Measurements from ENCODE around the gene B4GALT1. TPM values are rescaled to one million over a fixed set of nuclear protein-coding genes. Genes with fewer than 3 reads are reported as not detected.
A peak's percentile ranks its signal among the peaks of the same experiment; 100 is the strongest.
"Not testable (repeated sequence)": the region's sequence is repeated elsewhere in the genome, so short reads cannot be mapped to it uniquely, and the experiment has no call there.

The B4GALT1 gene
- total RNA-seq, 2 donors from 2014 or later = 31.3 to 42.3 TPM

DNA sequence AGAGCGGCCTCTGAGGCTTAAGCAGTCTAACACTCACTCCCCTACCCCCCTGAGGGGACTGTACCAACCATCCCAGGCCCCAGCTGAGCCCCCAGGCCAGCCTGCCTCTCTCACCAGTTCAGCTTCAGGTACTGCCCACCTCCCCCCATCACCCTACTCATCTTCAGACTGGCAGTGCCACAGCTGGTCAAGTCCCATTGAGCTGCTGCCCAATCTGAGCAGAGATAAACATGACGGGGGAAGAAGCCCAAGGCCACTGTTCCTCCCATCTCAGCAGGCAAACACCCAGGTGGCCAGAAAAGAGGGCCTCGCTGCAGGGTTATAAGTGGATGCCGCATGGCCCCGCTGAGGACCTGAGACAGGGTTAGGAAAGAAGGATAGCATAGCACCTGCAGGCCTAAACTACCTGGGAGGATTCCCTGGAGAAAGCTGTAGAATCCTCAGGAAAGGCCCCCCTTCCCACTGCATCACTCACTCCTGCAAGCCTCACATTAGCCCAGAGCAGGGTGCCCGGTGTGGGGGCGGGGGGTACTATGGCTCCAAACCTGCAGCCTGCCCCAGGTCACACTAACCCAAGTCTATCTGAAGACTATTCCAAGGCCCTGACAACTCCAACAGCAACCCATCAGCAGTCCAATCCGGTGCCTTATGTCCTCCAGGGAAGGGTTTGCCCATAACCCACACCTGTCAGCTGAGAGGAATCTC is 3.6 kb downstream of the B4GALT1 start:
- no peak overlapping the region for H3K4me3 ChIP-seq
- no peaks in the 10 kb centered on the region for H3K9me3 ChIP-seq
- intact Hi-C loops (cut with DNase I) = no loop called here
- peaks cover 85% of the 10 kb centered on the region for H3K4me1 ChIP-seq
- TF ChIP-seq, protein P1, sequence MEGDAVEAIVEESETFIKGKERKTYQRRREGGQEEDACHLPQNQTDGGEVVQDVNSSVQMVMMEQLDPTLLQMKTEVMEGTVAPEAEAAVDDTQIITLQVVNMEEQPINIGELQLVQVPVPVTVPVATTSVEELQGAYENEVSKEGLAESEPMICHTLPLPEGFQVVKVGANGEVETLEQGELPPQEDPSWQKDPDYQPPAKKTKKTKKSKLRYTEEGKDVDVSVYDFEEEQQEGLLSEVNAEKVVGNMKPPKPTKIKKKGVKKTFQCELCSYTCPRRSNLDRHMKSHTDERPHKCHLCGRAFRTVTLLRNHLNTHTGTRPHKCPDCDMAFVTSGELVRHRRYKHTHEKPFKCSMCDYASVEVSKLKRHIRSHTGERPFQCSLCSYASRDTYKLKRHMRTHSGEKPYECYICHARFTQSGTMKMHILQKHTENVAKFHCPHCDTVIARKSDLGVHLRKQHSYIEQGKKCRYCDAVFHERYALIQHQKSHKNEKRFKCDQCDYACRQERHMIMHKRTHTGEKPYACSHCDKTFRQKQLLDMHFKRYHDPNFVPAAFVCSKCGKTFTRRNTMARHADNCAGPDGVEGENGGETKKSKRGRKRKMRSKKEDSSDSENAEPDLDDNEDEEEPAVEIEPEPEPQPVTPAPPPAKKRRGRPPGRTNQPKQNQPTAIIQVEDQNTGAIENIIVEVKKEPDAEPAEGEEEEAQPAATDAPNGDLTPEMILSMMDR (IDR thresholded peaks at IDR 0.05) = no peak
- TF ChIP-seq POLR2A (IDR thresholded peaks at IDR 0.05) = no peak
- H3K27ac ChIP-seq = peak overlapping the region; percentile 81 to 94 (median 82)
- 50 to 70% methylated on average over 2 to 8 of the region's 8 CpGs for WGBS, 2 donors
- H3K27me3 ChIP-seq = no peaks in the 10 kb centered on the region
- ATAC-seq (no peak), DNase-seq (no peak)
- H3K36me3 ChIP-seq (replicated peaks in 1 of 2; ENCODE audit: insufficient read depth in 1 of 2, low read depth in 2 of 2) = no peaks in the 10 kb centered on the region

DNA sequence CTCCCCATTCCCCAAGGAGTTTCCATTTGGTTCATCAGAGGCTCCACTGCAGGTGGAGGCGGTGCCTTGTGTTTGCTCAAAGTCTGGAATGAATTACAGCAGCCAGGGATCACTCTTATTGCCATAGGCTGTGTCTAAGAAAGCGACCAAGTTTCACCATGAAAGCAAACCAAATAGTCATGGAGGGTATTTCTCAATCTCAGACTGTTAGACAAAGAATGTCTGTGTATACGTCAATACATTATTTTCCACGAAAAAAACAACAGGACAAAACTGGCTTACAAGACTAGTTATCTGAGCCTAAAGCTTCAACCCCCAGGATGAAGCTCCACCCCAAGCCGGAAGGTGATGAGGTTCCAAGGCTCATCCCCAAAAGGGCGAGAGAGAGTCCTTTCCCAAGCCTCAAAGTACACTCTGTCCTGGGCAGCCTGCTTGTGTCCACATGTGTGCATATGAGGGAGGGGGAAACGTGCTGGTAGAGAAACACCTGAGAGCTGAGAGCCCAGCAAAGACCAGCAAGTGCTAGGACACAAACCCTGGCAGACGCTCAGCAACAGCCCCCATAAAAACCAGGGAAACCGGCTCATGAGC is 4.3 kb downstream of the B4GALT1 start:
- H3K4me1 ChIP-seq = peaks cover 85% of the 10 kb centered on the region
- DNase-seq (peak; percentile 53 to 72 (median 64)), ATAC-seq (no peak)
- intact Hi-C loops (cut with DNase I) = no loop called here
- no peaks in the 10 kb centered on the region for H3K9me3 ChIP-seq
- peak overlapping the region; percentile 81 to 94 (median 82) for H3K27ac ChIP-seq
- TF ChIP-seq, protein P1 (IDR thresholded peaks at IDR 0.05) = no peak
- no peak for TF ChIP-seq POLR2A (IDR thresholded peaks at IDR 0.05)
- no peaks in the 10 kb centered on the region for H3K36me3 ChIP-seq (replicated peaks in 1 of 2; ENCODE audit: insufficient read depth in 1 of 2, low read depth in 2 of 2)
- no peak overlapping the region for H3K4me3 ChIP-seq
- H3K27me3 ChIP-seq = no peaks in the 10 kb centered on the region
- 30 to 42% methylated on average over 8 to 9 of the region's 9 CpGs for WGBS, 2 donors

DNA sequence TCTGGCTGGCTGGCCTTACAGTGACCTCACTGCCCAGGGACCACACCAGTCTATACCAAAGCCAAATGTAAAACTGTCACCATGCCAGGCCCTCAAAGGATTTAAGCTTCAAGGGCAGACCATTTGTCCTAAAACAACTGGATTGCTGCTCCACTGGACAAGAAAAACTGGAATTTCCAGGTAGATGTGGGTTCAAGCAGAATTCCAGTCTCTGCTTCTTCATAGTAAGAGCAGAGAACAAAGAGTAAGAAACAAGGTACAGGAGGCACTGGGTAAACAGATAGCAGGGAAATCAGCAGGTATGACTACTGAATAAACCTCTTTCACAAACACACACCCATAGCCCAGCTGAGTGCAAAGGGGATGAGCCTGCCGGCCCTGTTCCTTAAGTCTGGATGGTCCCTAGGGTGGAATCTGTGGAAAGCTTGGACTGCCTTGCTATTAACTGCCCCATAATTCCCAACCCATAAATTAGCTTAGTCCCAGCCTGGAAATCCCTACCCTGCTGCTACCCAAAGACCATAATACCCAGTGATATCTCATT is 5.5 kb downstream of the B4GALT1 start:
- WGBS, 2 donors = 0 to 20% methylated on average over 1 of the region's 1 CpG
- peak; percentile 16 for ATAC-seq
- intact Hi-C loops (cut with DNase I) = no loop called here

DNA sequence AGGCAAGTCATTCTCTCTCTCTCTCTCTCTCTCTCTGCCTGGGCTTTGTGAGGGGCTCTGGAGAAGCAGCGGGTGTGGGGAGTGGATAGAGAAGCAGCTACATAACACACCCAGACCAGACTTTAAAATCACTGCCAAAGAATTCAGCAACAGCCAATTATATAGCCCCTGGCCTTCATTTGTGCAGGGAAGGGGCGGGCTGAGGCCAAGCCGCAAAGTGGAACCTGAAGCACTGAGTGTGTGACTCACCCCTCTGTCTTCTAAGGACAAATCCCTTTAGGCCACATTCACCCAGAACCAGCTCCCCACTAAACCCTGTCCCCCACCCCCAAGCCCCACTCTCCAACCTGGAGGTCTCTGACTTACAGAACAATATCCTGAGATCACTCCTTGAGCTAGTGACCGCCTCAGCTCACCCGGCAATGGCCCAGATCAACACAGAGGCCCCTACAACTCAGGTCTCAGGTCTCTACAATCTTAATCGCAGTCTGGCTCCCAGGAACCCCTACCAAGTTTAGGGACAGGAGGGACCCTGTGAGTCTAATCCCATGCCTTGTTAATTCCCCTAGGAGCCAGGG is 6.0 kb downstream of the B4GALT1 start:
- no peak overlapping the region for H3K4me3 ChIP-seq
- 59 to 86% methylated on average over 5 to 6 of the region's 6 CpGs for WGBS, 2 donors
- peak; percentile 38 to 76 (median 52) for DNase-seq
- no peaks in the 10 kb centered on the region for H3K27me3 ChIP-seq
- H3K36me3 ChIP-seq (replicated peaks in 1 of 2; ENCODE audit: insufficient read depth in 1 of 2, low read depth in 2 of 2) = no peaks in the 10 kb centered on the region
- TF ChIP-seq POLR2A (IDR thresholded peaks at IDR 0.05) = peak in 2 of 3 donors; percentile 13 to 52
- TF ChIP-seq, protein P1 (IDR thresholded peaks at IDR 0.05) = no peak
- H3K4me1 ChIP-seq = peaks cover 96% of the 10 kb centered on the region
- intact Hi-C loops (cut with DNase I) = no loop called here
- ATAC-seq = peak; percentile 2
- no peaks in the 10 kb centered on the region for H3K9me3 ChIP-seq
- peak overlapping the region; percentile 81 to 94 (median 82) for H3K27ac ChIP-seq

More for the DNA sequence above, 5.5 kb downstream of the B4GALT1 start:
- Histone ChIP-seq H3K27ac (peak overlapping the region; percentile 81 to 94 (median 82)), H3K27me3 (no peaks in the 10 kb centered on the region), H3K4me1 (peaks cover 93% of the 10 kb centered on the region), H3K9me3 (no peaks in the 10 kb centered on the region), H3K4me3 (no peak overlapping the region), H3K36me3 (replicated peaks in 1 of 2; ENCODE audit: insufficient read depth in 1 of 2, low read depth in 2 of 2) (no peaks in the 10 kb centered on the region)
- TF ChIP-seq POLR2A (IDR thresholded peaks at IDR 0.05) = no peak
- TF ChIP-seq, protein P1 (IDR thresholded peaks at IDR 0.05) = no peak
- DNase-seq = peak; percentile 49 to 69 (median 54)

DNA sequence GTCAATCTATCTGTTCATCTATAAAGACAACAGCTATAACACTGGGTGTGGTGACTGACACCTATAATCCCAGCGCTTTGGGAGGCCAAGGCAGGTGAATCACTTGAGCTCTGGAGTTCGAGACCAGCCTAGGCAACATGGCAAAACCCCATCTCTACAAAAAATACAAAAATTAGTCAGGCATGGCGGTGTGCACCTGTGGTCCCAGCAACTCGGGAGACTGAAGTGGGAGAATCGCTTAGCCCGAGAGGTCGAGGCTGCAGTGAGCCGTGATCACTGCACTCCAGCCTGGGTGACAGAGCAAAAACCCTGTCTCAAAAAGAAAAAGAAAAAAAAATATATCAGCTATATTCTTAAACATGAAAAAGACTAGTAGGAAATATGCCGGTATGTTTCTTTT is 6.7 kb downstream of the B4GALT1 start:
- DNase-seq; H3K4me3 ChIP-seq; intact Hi-C loops (cut with DNase I); ATAC-seq; H3K9me3 ChIP-seq; H3K36me3 ChIP-seq (replicated peaks in 1 of 2; ENCODE audit: insufficient read depth in 1 of 2, low read depth in 2 of 2); H3K27me3 ChIP-seq: not testable (repeated sequence)
- Histone ChIP-seq H3K4me1 (peaks cover 89% of the 10 kb centered on the region), H3K27ac (peak overlapping the region in 2 of 4 donors; percentile 82 to 94)
- WGBS, 2 donors = 83 to 89% methylated on average over 9 of the region's 9 CpGs

All from body of pancreas (tissue), 4 donors.